Glutamatergic neuron (in vitro differentiated cells): ENCODE data around the gene ZNF230. TPM values are rescaled to one million over a fixed set of nuclear protein-coding genes. Genes with fewer than 3 reads are reported as not detected.

Experiments used
- DNase-seq: peaks from one replicate; pipeline ENCODE4 v3.0.0; 2022
- H3K27ac Mint-ChIP-seq: one replicate; pipeline ENCODE4 v1.8.0; 2020; ENCODE audit warnings: mild to moderate bottlenecking, mixed read lengths, inconsistent platforms; ENCODE audit not compliant: unreplicated experiment
- H3K27me3 Mint-ChIP-seq: one replicate; pipeline ENCODE4 v1.8.0; 2020; ENCODE audit warnings: mild to moderate bottlenecking, moderate library complexity, mixed read lengths, inconsistent platforms; ENCODE audit not compliant: unreplicated experiment
- H3K36me3 Mint-ChIP-seq: one replicate; pipeline ENCODE4 v1.8.0; 2020; ENCODE audit warnings: mild to moderate bottlenecking, mixed read lengths, inconsistent platforms; ENCODE audit not compliant: unreplicated experiment
- H3K4me1 Mint-ChIP-seq: one replicate; pipeline ENCODE4 v1.8.0; 2020; ENCODE audit warnings: mild to moderate bottlenecking, low read depth, mixed read lengths, inconsistent platforms; ENCODE audit not compliant: unreplicated experiment
- H3K4me3 Mint-ChIP-seq: one replicate; pipeline ENCODE4 v1.8.0; 2020; ENCODE audit warnings: mild to moderate bottlenecking, mixed read lengths, inconsistent platforms; ENCODE audit not compliant: unreplicated experiment
- H3K9me3 Mint-ChIP-seq: one replicate; pipeline ENCODE4 v1.8.0; 2020; ENCODE audit warnings: mild to moderate bottlenecking, moderate library complexity, mixed read lengths, inconsistent platforms; ENCODE audit not compliant: unreplicated experiment
- total RNA-seq: library from RNA; stranded (reverse); fragmentation: NEBNext Ultra II Directional; extraction: Animal tissue kit (Norgen Biotek cat#: 25700); gene quantifications from one replicate; pipeline ENCODE4 v1.2.1, GENCODE V29; 2021; ENCODE audit not compliant: unreplicated experiment
- TF ChIP-seq, protein P1 (sequence below): fragments of 200-600 bp; sonication (generic); IDR thresholded peaks from one replicate; pipeline ENCODE4 v1.5.0; 2021; ENCODE audit not compliant: partially characterized antibody, unreplicated experiment

Gene ZNF230
- total RNA-seq, 1 donor from 2014 or later, result 2.8 TPM

DNA sequence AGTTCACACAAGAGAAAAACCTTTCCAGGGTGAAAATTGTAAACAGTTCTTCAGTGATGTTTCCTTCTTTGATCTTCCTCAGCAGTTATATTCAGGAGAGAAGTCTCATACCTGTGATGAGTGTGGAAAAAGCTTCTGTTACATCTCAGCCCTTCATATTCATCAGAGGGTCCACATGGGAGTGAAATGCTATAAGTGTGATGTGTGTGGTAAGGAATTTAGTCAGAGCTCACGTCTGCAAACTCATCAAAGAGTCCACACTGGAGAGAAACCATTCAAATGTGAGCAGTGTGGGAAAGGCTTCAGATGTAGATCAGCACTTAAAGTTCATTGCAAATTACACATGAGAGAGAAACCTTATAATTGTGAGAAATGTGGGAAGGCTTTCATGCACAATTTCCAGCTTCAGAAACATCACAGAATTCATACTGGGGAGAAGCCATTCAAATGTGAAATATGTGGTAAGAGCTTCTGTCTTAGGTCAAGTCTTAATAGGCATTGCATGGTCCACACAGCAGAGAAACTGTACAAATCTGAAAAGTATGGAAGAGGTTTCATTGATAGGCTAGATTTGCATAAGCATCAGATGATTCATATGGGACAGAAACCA lies 29.3 kb downstream of the ZNF230 start:
- no peaks in the 10 kb centered on the region for H3K4me1 Mint-ChIP-seq
- no peak for DNase-seq
- peaks cover 77% of the 10 kb centered on the region for H3K36me3 Mint-ChIP-seq
- H3K9me3 Mint-ChIP-seq, result peaks cover 20% of the 10 kb centered on the region
- TF ChIP-seq, protein P1, sequence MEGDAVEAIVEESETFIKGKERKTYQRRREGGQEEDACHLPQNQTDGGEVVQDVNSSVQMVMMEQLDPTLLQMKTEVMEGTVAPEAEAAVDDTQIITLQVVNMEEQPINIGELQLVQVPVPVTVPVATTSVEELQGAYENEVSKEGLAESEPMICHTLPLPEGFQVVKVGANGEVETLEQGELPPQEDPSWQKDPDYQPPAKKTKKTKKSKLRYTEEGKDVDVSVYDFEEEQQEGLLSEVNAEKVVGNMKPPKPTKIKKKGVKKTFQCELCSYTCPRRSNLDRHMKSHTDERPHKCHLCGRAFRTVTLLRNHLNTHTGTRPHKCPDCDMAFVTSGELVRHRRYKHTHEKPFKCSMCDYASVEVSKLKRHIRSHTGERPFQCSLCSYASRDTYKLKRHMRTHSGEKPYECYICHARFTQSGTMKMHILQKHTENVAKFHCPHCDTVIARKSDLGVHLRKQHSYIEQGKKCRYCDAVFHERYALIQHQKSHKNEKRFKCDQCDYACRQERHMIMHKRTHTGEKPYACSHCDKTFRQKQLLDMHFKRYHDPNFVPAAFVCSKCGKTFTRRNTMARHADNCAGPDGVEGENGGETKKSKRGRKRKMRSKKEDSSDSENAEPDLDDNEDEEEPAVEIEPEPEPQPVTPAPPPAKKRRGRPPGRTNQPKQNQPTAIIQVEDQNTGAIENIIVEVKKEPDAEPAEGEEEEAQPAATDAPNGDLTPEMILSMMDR, result no peak
- H3K27ac Mint-ChIP-seq, result no peak overlapping the region
- H3K27me3 Mint-ChIP-seq, result peaks cover 2% of the 10 kb centered on the region
- no peak overlapping the region for H3K4me3 Mint-ChIP-seq

DNA sequence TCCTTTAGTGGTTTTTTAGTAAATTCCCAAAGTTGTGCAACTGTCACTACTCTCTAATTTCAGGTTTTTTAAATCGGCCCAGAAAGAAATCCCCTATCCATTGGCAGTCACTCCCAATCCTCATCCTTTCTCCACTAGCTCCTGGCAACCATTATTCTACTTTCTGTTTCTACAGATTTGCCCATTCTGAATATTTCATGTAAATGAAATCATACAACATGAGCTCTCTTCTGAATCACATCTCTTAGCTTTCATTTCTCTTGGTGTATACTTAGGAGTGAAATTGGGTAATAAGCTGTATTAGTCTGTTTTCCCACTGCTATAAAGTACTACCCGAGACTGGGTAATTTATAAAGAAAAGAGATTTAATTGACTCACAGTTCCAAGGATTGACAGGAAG lies 39.4 kb downstream of the ZNF230 start:
- Mint-ChIP-seq H3K4me3 (no peak overlapping the region), H3K4me1 (no peaks in the 10 kb centered on the region), H3K27me3 (peaks cover 2% of the 10 kb centered on the region), H3K36me3 (no peaks in the 10 kb centered on the region), H3K9me3 (no peaks in the 10 kb centered on the region), H3K27ac (no peak overlapping the region)
- TF ChIP-seq, protein P1, result no peak
- DNase-seq, result no peak

DNA sequence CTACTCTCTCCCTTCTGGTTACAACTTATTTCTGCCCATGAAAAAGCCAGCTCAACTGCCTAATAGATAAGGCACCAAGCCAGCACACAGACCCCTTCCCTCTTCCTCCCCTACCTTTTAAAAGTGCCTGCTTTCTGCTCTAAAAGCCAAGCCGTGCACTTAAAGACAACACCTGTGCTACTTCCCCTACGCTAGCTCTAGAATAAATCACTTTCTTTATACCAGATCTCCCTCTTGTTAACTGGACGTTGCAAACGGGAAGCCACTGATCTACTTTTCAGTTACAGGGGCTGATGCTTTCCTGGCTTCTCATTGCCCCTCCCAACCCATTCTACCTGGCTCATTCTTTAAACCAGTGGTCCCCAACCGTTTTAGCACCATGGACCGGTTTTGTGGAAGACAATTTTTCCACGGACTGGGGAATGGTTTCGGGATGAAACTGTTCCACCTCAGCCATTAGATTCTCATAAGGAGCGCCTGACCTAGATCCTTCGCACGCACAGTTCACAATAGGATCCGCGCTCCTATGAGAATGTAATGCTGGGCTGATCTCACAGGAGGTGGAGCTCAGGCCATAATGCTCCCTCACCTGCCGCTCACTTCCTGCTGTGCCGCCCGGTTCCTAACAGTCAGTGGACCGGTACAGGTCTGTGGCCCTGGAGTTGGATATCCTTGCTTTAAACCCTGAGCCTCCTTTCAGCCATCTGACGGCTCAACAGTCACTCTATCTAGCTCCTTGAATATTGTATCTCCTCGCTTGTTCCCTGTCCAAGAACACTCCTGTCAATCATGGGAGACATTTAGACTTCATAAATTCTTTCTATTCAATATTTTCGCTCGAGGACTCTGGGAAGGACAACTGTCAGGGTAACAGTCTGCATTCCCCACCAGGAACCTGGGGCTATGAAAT lies 48.2 kb downstream of the ZNF230 start:
- DNase-seq, result no peak
- Mint-ChIP-seq H3K4me1 (no peaks in the 10 kb centered on the region), H3K4me3 (peak overlapping the region; percentile 100), H3K27me3 (no peaks in the 10 kb centered on the region), H3K36me3 (peaks cover 20% of the 10 kb centered on the region), H3K9me3 (peaks cover 4% of the 10 kb centered on the region), H3K27ac (no peak overlapping the region)
- TF ChIP-seq, protein P1, result no peak

DNA sequence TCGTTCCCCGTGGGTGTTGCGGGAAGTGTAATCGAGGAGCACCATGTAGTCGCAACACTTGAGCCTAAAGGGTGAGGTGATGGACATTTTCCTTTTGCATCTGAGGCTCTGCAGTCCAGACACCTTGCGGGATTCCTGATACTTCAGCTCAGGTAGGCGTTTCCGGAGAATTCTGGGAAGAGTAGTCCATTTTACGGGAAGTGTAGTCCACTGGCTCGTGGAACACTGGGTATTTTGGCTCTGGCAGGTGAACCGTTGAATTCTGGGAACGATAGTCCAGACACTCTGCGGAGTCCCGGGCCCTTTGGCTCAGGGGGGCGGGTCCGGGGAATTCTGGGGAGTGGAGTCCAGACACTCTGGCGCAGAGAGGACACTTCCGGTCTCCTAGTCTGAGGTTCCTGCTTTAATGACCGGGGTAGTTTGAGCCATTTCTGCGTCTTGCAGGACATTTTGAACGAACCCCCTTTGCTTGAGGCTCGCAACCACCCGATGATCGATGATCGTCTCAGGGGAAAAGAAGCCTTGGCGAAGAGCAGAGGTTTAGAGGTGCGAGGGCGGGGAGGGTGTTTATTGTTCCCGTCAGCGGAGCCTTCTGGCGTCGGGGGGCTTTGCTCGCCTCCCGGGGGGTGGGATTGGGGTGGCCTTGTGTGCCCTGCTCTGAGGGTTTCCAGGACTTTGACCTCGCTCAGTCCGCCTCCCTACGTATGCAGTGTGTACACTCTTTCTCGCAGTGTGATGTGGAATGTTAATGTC lies 49.1 kb downstream of the ZNF230 start, which contains the start of gene ZNF223:
Gene ZNF223, plus strand, starts transcription at position 387 of the 753 bp plus-strand sequence. CDS start 3,141 bp downstream, outside the sequence.
- peak; percentile 94 for DNase-seq
- Mint-ChIP-seq H3K9me3 (peaks cover 5% of the 10 kb centered on the region), H3K36me3 (peaks cover 21% of the 10 kb centered on the region), H3K4me3 (peak within 1 kb of the TSS; percentile 100), H3K27me3 (no peaks in the 10 kb centered on the region), H3K27ac (peak within 1 kb of the TSS; percentile 87), H3K4me1 (no peaks in the 10 kb centered on the region)
- TF ChIP-seq, protein P1, result no peak
